GM12872 (cell line): Measurements from ENCODE around the gene NEU4.

ENCODE experiments used
- TF ChIP-seq, protein P1 (sequence below): IDR thresholded peaks from 3 replicates; pipeline ENCODE4 v1.5.1; 2011; ENCODE audit warnings: low read depth, mild to moderate bottlenecking, low read length, moderate library complexity; ENCODE audit not compliant: insufficient read depth

NEU4 gene

DNA sequence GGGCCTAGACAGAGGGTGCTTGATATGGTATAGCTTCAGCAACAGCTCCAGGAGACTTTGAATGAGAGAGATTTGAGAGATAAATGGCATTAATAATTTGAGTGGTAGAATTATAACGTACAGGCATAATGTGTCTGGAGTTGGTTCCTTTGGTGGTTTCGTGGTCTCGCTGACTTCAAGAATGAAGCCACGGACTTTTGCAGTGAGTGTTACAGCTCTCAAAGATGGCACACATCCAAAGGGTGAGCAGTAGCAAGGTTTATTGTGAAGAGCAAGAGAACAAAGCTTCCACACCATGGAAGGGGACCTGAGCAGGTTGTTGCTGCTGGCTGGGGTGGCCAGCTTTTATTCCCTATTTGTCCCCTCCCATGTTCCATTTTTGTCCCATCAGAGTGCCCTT is 26.6 kb downstream of the NEU4 start:
- TF ChIP-seq, protein P1, sequence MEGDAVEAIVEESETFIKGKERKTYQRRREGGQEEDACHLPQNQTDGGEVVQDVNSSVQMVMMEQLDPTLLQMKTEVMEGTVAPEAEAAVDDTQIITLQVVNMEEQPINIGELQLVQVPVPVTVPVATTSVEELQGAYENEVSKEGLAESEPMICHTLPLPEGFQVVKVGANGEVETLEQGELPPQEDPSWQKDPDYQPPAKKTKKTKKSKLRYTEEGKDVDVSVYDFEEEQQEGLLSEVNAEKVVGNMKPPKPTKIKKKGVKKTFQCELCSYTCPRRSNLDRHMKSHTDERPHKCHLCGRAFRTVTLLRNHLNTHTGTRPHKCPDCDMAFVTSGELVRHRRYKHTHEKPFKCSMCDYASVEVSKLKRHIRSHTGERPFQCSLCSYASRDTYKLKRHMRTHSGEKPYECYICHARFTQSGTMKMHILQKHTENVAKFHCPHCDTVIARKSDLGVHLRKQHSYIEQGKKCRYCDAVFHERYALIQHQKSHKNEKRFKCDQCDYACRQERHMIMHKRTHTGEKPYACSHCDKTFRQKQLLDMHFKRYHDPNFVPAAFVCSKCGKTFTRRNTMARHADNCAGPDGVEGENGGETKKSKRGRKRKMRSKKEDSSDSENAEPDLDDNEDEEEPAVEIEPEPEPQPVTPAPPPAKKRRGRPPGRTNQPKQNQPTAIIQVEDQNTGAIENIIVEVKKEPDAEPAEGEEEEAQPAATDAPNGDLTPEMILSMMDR, result no peak

DNA sequence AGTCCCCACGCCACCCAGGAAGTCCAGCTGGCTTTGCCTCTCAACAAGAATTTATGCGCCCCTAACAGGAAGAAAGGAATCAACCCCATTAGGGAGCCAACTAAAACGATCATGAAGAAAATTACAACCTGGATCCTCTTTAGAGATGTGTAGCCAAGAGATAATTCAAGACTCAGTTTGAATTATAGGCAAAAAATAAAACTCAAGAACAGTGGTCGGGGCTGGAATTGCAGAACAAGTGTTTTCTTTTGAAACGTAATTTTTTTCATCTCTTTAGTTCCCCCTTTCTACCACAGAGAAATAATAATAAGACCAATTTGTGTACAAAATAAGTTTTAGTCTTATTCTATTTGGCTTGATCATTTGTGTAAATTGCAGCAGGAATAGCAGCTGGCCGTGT is 27.3 kb downstream of the NEU4 start:
- TF ChIP-seq, protein P1, result no peak

DNA sequence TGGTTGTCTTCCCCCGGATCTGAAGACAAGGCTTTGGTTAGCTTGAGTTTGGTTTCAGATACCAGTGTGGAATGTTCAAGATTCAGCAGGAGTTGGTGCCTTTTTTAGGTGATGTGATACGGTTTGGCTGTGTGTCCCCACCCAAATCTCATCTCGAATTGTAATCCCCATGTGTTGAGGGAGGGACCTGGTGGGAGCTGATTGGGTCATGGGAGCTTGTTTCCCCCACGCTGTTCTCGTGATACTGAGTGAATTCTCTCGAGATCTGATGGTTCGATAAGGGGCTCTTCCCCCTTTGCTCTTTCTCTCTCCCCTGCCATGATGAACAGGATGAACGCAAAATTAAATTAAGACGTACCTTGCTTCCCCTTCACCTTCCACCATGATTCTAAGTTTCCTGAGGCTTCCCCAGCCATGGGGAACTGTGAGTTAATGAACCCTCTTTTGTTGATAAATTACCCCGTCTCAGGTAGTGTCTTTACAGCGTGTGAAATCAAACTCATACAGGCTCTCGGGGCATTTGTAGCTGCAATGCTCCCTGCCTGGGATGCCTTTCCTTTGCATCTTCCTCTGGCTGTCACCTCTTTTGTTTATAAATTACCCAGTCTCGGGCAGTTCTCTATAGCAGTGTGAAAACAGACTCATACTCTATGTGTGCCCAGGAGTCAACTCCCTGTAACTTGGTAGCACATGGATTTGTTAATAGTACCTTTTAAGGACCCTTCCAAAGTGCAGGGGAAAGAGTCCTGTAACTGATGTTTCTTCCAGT is 28.4 kb downstream of the NEU4 start:
- TF ChIP-seq, protein P1, result no peak

DNA sequence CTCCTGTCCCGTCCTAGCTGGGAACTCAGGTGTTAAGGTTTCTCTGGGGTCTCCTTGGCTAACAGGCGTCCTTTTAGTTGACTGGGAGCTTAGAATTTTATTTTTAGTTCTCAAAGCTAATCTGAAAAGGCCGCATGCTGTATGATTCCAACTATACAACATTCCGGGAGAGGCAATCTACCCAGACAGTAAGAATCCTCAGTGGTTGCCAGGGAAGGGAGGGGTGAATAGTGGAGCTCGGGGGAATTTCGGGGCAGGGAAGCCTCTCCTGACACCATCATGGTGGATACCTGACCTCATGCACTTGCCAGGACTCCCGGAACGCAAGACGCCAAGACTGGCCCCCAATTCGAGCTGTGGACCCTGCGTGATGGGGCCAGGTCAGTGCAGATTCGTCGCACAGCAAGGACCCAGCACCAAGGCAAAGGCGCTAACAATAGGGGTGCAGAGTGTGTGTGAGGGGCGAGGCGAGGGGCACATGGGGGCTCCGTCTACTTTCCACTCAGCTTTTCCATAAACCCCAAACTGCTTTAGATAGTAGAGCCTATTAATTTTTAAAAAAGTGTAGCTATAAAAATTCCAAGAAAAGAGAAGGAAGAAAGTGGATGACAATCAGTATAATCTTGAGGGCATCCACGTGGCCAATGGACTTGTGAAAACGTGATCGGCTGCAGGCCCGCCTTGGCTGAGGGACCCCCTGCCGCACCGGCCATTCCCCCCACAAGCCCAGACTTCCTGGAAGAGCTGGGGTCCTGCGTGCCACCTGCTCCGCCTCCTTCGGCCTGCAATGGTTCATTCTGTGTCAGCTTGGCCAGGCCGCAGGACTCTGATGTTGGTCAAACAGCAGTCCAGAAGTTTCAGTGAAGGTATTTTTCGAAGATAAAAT is 32.4 kb downstream of the NEU4 start:
- TF ChIP-seq, protein P1, result no peak

DNA sequence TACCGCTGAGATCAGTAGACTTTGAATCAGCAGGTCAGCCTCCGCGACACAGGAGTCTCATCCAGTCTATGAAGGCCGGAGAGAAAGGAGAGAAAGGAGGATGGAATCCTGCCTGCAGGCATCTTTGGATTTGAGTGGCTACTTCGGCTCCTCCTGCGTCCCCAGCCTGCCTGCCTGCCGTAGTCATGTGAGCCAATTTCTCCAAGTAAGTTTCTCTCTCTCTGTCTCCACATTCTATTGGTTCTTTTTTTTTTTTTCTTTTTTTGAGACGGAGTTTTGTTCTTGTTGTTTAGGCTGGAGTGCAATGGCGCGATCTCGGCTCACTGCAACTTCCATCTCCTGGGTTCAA is 33.0 kb downstream of the NEU4 start:
- TF ChIP-seq, protein P1, result no peak

DNA sequence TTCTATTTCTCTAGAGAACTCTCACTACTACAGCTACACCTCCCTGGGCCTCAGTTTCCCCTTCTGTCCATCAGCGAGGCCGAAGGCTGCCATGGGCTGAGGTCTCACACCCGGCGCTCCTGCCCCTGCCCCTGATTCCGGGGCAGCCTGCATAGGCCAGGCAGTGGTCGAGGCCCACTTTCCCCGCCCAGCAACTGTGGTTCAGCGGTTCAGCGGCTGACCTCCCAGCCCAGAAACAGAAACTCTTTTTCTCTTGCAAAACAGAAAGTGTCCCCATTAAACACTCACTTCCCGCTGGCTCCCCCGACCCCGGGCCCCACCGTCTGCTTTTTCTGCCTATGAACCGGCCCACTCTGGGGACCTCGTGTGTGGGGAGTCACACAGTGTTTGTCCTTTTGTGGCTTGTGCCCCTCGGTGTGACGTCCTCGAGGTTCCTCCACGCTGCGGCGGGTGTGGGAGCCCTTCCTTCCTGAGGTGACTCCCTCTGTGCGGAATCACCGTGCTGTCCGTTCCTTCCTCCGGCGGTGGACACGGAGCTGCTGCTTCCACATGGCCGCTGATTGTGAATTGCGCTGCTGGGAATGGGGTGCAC is 33.7 kb downstream of the NEU4 start:
- TF ChIP-seq, protein P1, result no peak
